ENCODE results near the gene NAA60. TPM values are rescaled to one million over a fixed set of nuclear protein-coding genes. Genes with fewer than 3 reads are reported as not detected.
"Not testable (repeated sequence)": the region's sequence is repeated elsewhere in the genome, so short reads cannot be mapped to it uniquely, and the experiment has no call there.

The NAA60 gene
- total and polyA plus RNA-seq, 2 donors from 2014 or later: 51.6 to 66.6 TPM

DNA sequence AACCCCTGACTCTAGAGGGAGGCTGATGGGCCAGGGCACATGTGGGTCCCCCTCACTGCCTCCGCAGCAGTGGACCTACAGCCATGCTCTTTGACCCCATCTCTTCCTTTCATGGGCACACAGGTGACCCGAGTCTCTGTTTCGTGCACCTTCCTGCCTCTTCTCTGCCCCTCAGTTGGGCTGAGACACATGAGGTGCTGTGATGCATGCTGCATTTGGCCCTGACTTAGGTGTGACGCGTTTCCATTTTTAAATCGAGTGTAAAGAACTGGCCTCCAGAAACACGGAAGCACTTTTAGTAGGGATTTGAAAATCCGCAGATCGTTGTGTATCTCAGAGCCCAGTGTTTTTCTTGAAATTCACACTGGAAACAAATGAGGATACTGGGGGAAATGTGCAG is 27.2 kb downstream of the NAA60 start:
- Histone ChIP-seq H3K27me3 (ENCODE audit: control insufficient read depth, insufficient read depth, low read length) (no peaks in the 10 kb centered on the region), H3K27ac (ENCODE audit: low read depth in 2 of 2, low read length in 2 of 2) (no peak overlapping the region), H3K36me3 (ENCODE audit: control insufficient read depth in 2 of 3, insufficient read depth in 3 of 3, low read length in 3 of 3) (peaks cover 2 to 12% (median 9%) of the 10 kb centered on the region in 3 donors), H3K9ac (ENCODE audit: low read length in 3 of 3) (no peak overlapping the region), H3K4me3 (ENCODE audit: low read length in 3 of 3) (no peak overlapping the region), H3K9me3 (ENCODE audit: control insufficient read depth in 2 of 3, insufficient read depth in 1 of 3, low read length in 3 of 3) (no peaks in the 10 kb centered on the region), H3K4me1 (ENCODE audit: control insufficient read depth in 2 of 3, insufficient read depth in 2 of 3, low read depth in 1 of 3, low read length in 3 of 3) (peaks cover 0 to 42% (median 0%) of the 10 kb centered on the region in 3 donors)
- DNase-seq (no peak), FAIRE-seq (no peak)
- no peak for TF ChIP-seq CTCF (IDR thresholded peaks at IDR 0.05; ENCODE audit: borderline replicate concordance, extremely low read depth, insufficient read depth)
- intact Hi-C loops (cut with DNase I): no loop called here

GRCh38 chr16:3471518-3472176 is 28.2 kb downstream of the NAA60 start:
- TF ChIP-seq CTCF (IDR thresholded peaks at IDR 0.05; ENCODE audit: borderline replicate concordance, extremely low read depth, insufficient read depth): no peak
- Histone ChIP-seq H3K36me3 (ENCODE audit: control insufficient read depth in 2 of 3, insufficient read depth in 3 of 3, low read length in 3 of 3) (peaks cover 0 to 5% (median 4%) of the 10 kb centered on the region in 3 donors), H3K9ac (ENCODE audit: low read length in 3 of 3) (no peak overlapping the region), H3K9me3 (ENCODE audit: control insufficient read depth in 2 of 3, insufficient read depth in 1 of 3, low read length in 3 of 3) (no peaks in the 10 kb centered on the region), H3K27me3 (ENCODE audit: control insufficient read depth, insufficient read depth, low read length) (no peaks in the 10 kb centered on the region), H3K4me3 (ENCODE audit: low read length in 3 of 3) (no peak overlapping the region), H3K4me1 (ENCODE audit: control insufficient read depth in 2 of 3, insufficient read depth in 2 of 3, low read depth in 1 of 3, low read length in 3 of 3) (peaks cover 0 to 34% (median 0%) of the 10 kb centered on the region in 3 donors), H3K27ac (ENCODE audit: low read depth in 2 of 2, low read length in 2 of 2) (no peak overlapping the region)
- FAIRE-seq: no peak
- DNase-seq: no peak
- intact Hi-C loops (cut with DNase I): no loop called here

- FAIRE-seq (no peak), DNase-seq (no peak)
- H3K4me3 ChIP-seq (ENCODE audit: low read length in 3 of 3): no peak overlapping the region
- no peak for TF ChIP-seq CTCF (IDR thresholded peaks at IDR 0.05; ENCODE audit: borderline replicate concordance, extremely low read depth, insufficient read depth)
- no peak overlapping the region for H3K9ac ChIP-seq (ENCODE audit: low read length in 3 of 3)
- H3K4me1 ChIP-seq (ENCODE audit: control insufficient read depth in 2 of 3, insufficient read depth in 2 of 3, low read depth in 1 of 3, low read length in 3 of 3): peaks cover 0 to 23% (median 0%) of the 10 kb centered on the region in 3 donors
- H3K27ac ChIP-seq (ENCODE audit: low read depth in 2 of 2, low read length in 2 of 2): no peak overlapping the region
- intact Hi-C loops (cut with DNase I): no loop called here
- no peaks in the 10 kb centered on the region for H3K9me3 ChIP-seq (ENCODE audit: control insufficient read depth in 2 of 3, insufficient read depth in 1 of 3, low read length in 3 of 3)
- no peaks in the 10 kb centered on the region for H3K27me3 ChIP-seq (ENCODE audit: control insufficient read depth, insufficient read depth, low read length)
- H3K36me3 ChIP-seq (ENCODE audit: control insufficient read depth in 2 of 3, insufficient read depth in 3 of 3, low read length in 3 of 3): peaks cover 0 to 4% (median 2%) of the 10 kb centered on the region in 3 donors
Observed at GRCh38 chr16:3472878-3473595, 29.6 kb downstream of the NAA60 start.

DNA sequence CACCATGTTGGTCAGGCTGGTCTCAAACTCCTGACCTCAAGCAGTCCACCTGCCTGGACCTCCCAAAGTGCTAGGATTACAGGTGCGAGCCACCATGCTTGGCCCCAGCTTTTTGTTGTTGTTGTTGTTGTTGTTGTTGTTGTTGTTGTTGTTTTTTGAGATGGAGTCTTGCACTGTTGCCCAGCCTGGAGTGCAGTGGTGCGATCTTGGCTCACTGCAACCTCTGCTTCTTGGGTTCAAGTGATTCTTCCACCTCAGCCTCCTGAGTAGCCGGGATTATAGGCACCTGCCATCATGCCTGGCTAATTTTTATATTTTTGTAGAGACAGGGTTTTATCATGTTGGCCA is 30.1 kb downstream of the NAA60 start:
- H3K9ac ChIP-seq (ENCODE audit: low read length in 3 of 3); H3K4me3 ChIP-seq (ENCODE audit: low read length in 3 of 3); H3K27me3 ChIP-seq (ENCODE audit: control insufficient read depth, insufficient read depth, low read length); H3K36me3 ChIP-seq (ENCODE audit: control insufficient read depth in 2 of 3, insufficient read depth in 3 of 3, low read length in 3 of 3); DNase-seq; intact Hi-C loops (cut with DNase I); H3K9me3 ChIP-seq (ENCODE audit: control insufficient read depth in 2 of 3, insufficient read depth in 1 of 3, low read length in 3 of 3); H3K27ac ChIP-seq (ENCODE audit: low read depth in 2 of 2, low read length in 2 of 2); FAIRE-seq: not testable (repeated sequence)
- peaks cover 0 to 21% (median 0%) of the 10 kb centered on the region in 3 donors for H3K4me1 ChIP-seq (ENCODE audit: control insufficient read depth in 2 of 3, insufficient read depth in 2 of 3, low read depth in 1 of 3, low read length in 3 of 3)
